Femur (tissue), 1 donor: ENCODE measurements around the gene HOXB4.

Experiments used
- DNase-seq: peaks from one replicate; pipeline ENCODE4 v3.0.0-alpha.2; 2017

HOXB4 gene

GRCh38 chr17:48577946-48578615, at the start of gene HOXB4:
TSS of gene HOXB4 (minus strand) at chr17:48578350. CDS start at chr17:48578319, 31 bp downstream.
- peak; percentile 85 for DNase-seq

DNA sequence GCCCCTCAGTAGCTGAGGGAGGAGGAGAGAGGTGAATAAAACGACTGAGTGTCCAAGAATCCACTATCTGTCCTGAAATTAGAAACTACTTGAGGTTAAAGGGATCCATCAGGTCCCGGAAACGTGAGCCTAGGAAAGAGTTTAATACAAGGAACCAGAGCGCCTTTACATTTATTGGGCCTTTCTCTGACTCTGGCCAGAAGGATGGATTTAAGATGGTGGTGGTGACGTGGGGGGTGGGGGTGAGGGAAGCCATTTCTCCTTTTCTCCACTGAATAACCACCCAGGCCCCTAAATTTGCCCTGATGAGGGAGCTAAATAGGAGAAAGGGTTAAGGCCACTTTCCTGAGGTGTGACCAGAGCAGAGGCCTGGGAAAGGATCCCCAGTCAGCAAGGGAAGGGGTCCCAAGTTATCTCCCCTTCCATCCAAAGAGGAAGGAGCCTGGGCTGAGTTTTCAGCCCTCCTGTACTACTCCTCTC, 49.0 kb upstream of the HOXB4 start:
- DNase-seq = no peak

GRCh38 chr17:48626245-48627117, 48.3 kb upstream of the HOXB4 start, which contains the start of gene HOXB9:
TSS of gene HOXB9 (minus strand) at chr17:48626358. CDS start at chr17:48626269, 89 bp downstream.
- DNase-seq = no peak

GRCh38 chr17:48625495-48626244, 47.5 kb upstream of the HOXB4 start:
- no peak for DNase-seq

DNA sequence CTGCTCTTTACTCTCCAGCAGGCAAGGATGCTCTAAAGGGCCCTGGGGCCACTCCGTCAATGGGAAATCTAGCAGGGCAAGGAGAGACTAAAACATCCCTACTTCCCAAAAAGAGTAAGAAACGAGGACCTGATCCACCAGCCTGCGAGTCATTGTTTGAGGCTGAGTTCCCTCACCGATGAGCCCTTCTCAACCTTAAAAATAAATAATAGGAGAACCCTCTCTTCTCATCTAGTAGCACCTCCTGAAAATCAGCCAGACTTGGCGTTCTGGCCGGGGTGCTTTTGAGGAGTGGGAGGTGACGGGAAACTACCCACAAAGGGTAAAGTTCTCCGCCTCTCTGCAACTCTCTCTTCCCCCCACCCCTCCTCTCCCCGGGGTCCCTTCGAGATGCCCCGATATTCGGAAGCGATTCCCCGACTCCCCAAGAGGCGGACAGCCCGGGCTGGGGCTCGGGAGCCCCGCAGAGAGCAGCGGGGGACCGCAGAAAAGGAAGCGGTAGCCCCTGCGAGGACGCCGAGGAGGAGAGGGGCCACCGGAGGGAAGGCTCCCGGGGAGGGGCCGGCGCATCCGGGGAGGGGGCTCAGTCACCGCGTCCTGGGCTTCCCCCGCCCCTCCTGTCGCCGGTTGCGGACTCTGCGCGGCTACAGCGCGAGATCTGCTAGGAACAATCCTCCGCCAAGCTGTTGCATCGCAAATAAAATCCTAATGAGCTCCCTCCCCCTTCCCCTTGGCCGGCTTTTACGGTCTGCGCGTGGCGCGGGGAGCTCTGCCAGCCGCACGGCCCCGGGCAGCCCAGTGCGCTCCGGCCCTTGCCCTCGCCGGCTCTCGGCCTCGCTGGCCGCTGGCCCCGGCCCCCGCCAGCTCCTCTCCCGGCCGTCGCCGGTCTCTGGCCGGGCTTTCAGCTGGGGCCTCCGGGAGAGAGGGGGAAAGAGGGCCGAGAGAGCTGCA, 46.7 kb upstream of the HOXB4 start:
- no peak for DNase-seq

DNA sequence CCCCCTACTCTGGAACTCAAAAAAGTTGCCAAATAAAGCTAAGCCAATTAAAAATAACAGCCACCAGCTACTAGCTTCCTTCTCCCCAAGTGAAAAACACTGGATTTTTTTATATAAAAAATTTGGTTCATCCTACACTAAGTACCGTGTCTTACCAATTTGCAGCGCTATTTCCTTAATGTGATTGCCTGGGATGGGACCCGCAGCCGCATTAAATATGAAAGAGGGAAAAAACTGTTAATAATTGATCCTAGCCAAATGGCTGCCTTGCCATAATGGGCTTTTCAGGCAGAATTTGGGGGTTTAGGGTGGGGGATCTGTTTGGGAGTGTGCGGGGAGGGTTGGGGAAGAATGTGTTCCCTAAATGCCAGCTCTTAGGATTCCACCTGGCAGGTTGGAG, 46.0 kb upstream of the HOXB4 start:
- DNase-seq = no peak

- no peak for DNase-seq
Observed at GRCh38 chr17:48623583-48623982, 45.4 kb upstream of the HOXB4 start.

GRCh38 chr17:48622857-48623256, 44.7 kb upstream of the HOXB4 start:
- no peak for DNase-seq

DNA sequence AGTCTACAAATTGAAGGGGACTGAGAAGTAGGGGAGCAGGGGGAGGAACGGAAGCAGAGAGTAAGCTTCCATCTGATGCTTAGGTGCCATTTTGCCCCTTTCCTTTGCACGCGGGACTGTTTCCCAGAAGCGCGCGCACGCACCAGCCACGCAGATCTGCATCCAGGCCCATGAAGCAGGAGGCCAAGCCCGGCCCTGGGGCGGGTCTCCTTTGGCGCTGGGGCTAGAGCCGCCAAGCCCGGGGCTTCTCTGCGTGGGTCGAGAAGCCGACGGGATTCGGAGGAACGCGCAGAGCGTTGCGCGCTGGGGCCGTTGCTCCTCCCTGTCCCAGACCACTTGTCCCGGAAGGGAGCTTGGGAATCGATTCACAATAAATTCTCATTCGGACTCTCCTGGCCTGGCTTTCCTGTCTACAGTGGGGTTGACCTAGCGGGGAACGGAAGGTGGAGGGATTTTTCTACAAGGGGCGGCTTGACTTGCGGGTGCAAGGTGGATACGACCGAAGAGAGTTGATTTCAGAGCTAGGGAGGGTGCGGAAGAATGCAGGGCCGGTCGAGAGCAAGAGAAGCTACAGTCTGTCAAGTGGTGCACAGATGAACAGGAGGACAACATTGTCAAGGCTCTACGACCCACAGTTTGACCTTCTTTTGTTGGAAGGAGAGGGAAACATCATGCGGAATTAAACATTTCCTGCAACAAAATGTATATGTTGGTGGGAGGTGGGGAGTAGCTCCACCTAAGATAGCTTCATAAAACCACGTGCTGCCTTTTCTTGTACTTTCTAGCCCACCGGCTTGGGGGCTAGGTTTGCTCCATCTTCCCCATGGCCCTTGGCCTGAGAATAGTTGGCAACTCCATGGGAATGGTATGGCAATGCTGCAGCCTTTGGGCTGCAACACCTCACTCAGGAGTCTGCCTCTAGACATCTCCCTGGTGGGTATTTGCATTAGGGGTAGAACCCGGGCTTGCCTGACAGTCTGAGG, 43.6 kb upstream of the HOXB4 start:
- DNase-seq = no peak

- DNase-seq = no peak
Observed at GRCh38 chr17:48620461-48621139, 42.5 kb upstream of the HOXB4 start.

DNA sequence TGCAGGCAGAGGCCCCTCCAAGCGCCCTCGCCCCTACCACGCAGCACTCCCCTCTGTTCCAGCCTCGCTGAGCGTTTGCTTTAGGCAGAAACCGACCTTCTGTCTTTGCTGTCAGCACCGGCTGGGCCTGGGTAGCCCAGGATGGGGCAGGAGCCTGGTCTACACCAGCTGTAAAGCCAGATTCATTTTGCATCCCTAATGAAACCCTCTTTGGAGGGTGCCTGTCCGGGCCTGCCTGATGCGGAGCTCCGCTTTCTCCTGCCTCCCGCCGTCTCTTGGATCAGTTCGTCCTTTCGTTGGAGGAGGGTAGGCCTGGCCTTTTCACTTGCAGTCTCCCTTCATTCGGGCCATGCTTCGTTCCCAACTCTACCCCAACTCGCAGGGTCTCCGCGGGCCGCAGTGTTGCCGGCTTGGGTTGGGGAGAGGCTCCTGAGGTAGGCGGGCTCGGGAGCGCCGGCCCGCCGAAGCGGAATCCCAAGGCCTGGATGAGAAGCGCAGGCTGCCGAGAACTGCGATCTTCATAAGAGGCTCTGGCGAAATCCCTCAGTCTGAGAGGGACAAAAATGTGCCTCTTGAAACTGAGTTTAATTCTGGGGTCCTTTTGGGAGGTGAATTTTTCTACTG, 41.8 kb upstream of the HOXB4 start:
- DNase-seq = no peak

DNA sequence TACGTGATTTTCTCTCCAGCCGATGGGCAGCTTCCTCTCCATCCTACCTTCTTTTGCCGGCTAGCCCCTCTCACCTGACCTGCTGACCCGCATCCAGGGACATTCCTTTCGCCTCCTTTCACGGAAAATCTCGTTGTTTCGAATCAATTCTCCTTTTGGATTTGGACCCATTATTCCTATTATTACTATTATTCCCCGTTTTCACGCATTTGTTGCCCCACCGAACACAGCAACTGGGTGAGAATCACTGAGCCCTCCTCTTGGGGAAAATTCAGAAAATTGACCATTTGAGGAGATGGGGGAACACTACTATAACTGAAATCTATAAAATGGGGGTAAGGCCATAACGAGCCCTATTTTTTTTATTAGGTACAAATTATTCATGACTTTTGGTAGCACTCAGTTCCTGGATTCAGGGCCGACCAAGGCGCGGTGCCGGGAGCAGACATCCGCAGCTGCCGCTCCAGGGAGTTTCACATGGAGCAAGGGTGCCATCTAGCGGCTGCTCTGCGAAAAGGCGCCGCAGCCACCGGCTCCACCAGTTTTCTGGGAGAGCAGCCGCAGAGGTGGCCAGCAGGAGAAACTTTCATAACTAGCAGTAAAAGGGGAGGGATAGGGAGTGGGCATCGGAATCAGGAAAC, 40.2 kb upstream of the HOXB4 start:
- DNase-seq = peak; percentile 92

DNA sequence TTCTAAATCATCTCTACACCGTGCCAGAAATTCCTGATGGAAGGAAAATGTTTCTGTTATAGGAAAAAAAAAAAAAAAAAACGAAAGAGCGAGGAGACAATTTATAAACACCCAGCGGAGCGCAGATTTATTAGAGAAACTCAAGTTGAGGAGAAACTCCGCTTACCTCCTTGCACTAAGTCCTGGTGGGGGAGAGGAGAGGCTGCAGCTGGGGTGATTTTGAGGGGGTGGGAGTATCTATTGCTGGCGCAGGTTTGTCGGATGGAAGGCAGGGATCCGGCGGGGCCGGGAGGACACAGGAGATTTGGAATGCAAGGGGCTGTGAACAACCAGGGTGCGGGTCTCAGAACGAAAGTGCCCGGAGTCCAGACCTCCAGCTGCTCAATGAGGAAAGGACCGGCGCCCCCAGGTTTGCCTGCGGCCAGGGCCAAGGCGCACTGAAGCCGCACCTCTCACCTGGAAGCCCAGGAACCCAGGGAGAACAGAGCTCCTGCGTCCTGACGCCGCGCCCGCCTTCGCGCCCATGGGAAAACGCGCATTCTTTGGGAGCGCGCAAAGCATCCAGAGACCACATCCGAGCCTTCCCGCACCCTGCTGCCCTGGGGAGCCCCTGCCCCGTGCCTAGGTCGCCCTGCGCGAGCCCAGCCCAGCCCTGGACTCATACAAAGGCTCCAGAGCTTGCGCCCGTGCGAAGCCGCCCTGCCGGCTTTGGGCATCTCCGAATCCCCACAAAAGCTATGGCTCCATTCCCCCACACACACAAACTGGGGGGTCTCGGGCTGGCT, 39.5 kb upstream of the HOXB4 start:
- DNase-seq = no peak

DNA sequence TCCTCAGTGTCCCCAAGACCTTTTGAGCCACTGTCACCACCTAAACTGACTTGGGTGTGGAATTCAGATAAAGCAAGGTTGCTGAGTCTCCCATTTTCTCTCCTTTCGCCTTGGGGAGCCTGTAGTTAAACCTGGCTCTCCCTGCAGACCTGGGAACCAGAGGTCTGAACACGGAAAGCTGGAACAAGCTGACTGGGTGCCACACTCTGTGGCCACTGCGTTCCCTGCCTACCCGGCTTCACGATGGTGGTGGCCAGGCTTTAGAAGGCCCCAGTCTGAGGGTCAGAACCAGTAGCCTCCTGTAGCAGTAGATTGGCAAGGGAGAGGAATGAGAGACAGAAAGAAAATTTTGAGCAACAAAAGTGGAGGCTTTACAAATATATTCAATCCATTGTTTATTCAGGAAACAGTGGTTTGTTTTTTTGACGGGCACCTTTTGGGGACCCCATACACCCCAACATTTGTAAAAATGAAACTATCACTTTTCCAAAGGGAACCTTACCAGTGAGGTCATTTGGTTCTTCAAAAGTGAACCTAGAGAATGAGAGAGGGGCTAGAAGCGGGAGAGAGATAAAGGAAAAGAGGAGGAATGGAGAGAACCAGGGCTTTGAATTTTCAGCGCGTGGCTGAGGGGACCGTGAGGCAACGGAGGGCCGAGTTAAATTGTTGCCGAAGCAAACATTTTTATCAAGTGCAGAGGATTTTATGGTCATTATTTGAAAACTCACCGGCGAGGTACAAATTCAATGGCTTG, 38.7 kb upstream of the HOXB4 start:
- DNase-seq = no peak

GRCh38 chr17:48615963-48616716, 38.0 kb upstream of the HOXB4 start:
- DNase-seq = no peak

DNA sequence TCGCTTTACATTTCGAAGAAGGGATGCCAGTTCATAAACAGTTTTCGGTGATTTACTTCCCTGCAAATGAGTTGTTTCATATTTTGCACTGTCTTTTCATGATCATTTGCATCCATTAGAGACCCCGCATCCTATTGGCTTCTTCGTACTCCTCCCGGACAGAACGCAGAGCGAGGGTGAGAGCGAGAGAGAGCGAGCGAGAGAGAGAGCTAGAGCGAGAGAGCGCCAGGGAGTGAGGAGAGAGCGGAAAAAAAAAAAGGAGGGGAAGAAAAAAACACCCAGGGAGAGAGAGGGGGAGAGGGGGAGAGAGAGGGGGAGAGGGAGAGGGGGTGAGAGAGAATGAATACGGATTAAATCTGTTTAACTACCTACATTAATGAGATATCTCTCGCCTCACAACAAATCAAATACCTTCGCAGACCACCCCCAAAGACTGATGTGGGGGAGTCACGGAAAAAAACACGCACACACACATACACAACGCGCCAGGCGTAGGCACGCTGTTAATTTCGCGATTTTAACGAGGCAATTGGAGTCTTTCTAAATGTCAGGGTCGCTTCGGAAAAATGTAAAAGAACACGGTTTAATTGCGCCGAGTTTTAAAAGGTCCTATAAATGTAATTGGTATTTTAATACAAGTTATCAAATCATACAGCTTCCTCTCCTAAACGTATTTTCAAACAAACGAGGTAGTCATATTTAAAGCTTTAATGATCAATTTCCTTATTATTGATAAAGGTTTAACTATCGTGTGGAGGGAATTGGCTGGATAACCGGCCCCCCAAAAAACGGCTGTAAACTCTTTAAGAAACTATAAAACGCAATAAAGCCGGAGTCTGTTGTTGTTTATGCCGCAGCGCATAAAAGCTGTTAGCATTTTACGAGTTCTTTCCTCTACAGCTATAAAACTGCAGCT, 37.2 kb upstream of the HOXB4 start, which contains the start of gene HOXB8:
Gene HOXB8 (minus strand): TSS at position 246 of the 916 bp plus-strand sequence. CDS start 588 bp downstream, outside the sequence.
- DNase-seq = no peak
